Sigmoid colon (tissue), 7 donors: ENCODE results near the gene TRIM13. TPM values are rescaled to one million over a fixed set of nuclear protein-coding genes. Genes with fewer than 3 reads are reported as not detected.

Source experiments
- DNase-seq: peaks from one replicate; pipeline ENCODE4 v3.0.0-alpha.2; 2019
- H3K27ac ChIP-seq, 4 donors: fragments of 200-600 bp; sonication (generic); one replicate each; pipeline ENCODE4 v1.5.1; 2016 to 2019; ENCODE audit warnings: mild to moderate bottlenecking in 1 of 4
- H3K27me3 ChIP-seq, 3 donors: fragments of 200-600 bp; sonication (generic); one replicate each; pipeline ENCODE4 v1.5.1; 2019; ENCODE audit warnings: mild to moderate bottlenecking in 1 of 3
- H3K36me3 ChIP-seq, 4 donors: fragments of 200-600 bp; sonication (generic); one replicate each; pipeline ENCODE4 v1.5.1; 2016 to 2019
- H3K4me1 ChIP-seq, 4 donors: fragments of 200-600 bp; sonication (generic); one replicate each; pipeline ENCODE4 v1.5.1; 2017 to 2019
- H3K4me3 ChIP-seq, 4 donors: fragments of 200-600 bp; sonication (generic); one replicate each; pipeline ENCODE4 v1.5.1; 2017 to 2019; ENCODE audit warnings: mild to moderate bottlenecking in 2 of 4, moderate library complexity in 1 of 4
- H3K9me3 ChIP-seq, 4 donors: fragments of 200-600 bp in 3 of 4; sonication (generic) in 3 of 4; one replicate each; pipeline versions ENCODE4 v1.5.1 to v1.6.1; 2013 to 2019
- EP300 ChIP-seq, 4 donors: sonication (generic); formaldehyde crosslinking; IDR thresholded peaks; one replicate each; pipeline ENCODE4 v1.6.1; 2017; ENCODE audit warnings: antibody characterized with exemption in 4 of 4
- POLR2A ChIP-seq, 2 donors: fragments of 450-650 bp; IDR thresholded peaks; one replicate each; pipeline ENCODE4 v1.6.1; 2016; ENCODE audit warnings: antibody characterized with exemption in 2 of 2, mild to moderate bottlenecking in 2 of 2, moderate library complexity in 2 of 2
- POLR2AphosphoS5 ChIP-seq, 4 donors: sonication (generic); formaldehyde crosslinking; IDR thresholded peaks; one replicate each; pipeline ENCODE4 v1.6.1; 2017; ENCODE audit warnings: antibody characterized with exemption in 4 of 4
- WGBS, 2 donors: extraction: QIAGEN DNeasy Blood & Tissue Kit; methylation state at CpG; one replicate each; pipeline ENCODE4 v1.1.7; 2013; 5-methylcytosine and 5-hydroxymethylcytosine counted together
- intact Hi-C: fragments of 100-400 bp; cut with DNase I; formaldehyde crosslinking; loops from one replicate; pipeline ENCODE4 v1.15.1; 2023
- polyA plus RNA-seq, 3 donors: library from polyadenylated mRNA; stranded (reverse); fragments of 200-250 nt; gene quantifications; one replicate each; pipeline ENCODE4 v1.2.3, GENCODE V29; 2013
- total RNA-seq, 4 donors: library from RNA; depleted of rRNA; stranded (reverse); fragments of >200 nt; gene quantifications; one replicate each; pipeline ENCODE4 v1.1.0, GENCODE V29; 2016
- TF ChIP-seq, protein P1 (sequence below), 4 experiments: fragments of 450-650 bp in 3 of 4; fragments of 200-600 bp in 1 of 4; IDR thresholded peaks; one replicate each; pipeline ENCODE4 v1.5.1; 2016 to 2019; ENCODE audit warnings: antibody characterized with exemption in 4 of 4, mild to moderate bottlenecking in 3 of 4, moderate library complexity in 2 of 4
- donor health status: healthy with polysubstance abuse.
- donor health status: Bipolar disorder and iron deficiency.
- donor health status: healthy.

TRIM13 gene
- total and polyA plus RNA-seq, 7 donors = 9.0 to 25.0 (median 17.5) TPM

DNA sequence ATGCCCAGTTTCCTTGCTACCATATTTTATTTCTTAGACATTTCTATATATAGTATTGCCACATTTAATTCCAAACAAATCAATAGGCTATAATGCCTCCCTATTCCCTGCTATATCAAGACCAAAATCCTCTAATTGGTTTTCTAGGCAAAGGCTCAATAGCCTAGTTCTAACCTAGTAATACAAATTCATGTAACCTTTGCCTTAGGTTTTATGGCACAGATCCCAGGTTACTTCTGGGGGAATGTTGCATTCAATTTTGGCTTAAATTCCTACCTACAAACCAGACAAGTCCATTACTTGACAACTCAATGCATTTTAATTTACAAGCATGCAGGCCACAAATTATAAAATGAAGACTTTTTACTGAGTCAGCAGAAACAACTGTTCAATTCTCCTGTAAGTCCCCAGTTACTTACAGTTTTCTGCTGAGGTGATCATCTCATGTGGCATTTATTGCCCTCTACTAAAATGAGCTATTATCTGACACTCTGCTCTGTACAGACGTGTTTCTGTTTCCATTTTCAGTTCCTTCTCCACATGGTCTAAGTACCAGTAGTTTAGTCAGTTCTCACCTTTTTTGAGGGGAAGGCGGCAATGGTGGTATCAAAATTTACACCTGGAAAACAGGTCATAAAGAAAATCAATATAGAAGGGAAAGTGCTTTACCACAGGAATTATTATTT is 30.1 kb downstream of the TRIM13 start:
- Histone ChIP-seq H3K27me3 (no peaks in the 10 kb centered on the region), H3K4me3 (no peak overlapping the region), H3K27ac (no peak overlapping the region), H3K4me1 (peaks cover 0 to 8% (median 0%) of the 10 kb centered on the region in 4 donors), H3K9me3 (no peaks in the 10 kb centered on the region), H3K36me3 (no peaks in the 10 kb centered on the region)
- WGBS, 2 donors = 55 to 58% methylated on average over 2 of the region's 2 CpGs
- TF ChIP-seq POLR2A (IDR thresholded peaks at IDR 0.05) (no peak), EP300 (IDR thresholded peaks at IDR 0.05) (no peak), POLR2AphosphoS5 (IDR thresholded peaks at IDR 0.05) (no peak)
- TF ChIP-seq, protein P1, sequence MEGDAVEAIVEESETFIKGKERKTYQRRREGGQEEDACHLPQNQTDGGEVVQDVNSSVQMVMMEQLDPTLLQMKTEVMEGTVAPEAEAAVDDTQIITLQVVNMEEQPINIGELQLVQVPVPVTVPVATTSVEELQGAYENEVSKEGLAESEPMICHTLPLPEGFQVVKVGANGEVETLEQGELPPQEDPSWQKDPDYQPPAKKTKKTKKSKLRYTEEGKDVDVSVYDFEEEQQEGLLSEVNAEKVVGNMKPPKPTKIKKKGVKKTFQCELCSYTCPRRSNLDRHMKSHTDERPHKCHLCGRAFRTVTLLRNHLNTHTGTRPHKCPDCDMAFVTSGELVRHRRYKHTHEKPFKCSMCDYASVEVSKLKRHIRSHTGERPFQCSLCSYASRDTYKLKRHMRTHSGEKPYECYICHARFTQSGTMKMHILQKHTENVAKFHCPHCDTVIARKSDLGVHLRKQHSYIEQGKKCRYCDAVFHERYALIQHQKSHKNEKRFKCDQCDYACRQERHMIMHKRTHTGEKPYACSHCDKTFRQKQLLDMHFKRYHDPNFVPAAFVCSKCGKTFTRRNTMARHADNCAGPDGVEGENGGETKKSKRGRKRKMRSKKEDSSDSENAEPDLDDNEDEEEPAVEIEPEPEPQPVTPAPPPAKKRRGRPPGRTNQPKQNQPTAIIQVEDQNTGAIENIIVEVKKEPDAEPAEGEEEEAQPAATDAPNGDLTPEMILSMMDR (IDR thresholded peaks at IDR 0.05) = no peak
- intact Hi-C loops = no loop called here
- no peak for DNase-seq

DNA sequence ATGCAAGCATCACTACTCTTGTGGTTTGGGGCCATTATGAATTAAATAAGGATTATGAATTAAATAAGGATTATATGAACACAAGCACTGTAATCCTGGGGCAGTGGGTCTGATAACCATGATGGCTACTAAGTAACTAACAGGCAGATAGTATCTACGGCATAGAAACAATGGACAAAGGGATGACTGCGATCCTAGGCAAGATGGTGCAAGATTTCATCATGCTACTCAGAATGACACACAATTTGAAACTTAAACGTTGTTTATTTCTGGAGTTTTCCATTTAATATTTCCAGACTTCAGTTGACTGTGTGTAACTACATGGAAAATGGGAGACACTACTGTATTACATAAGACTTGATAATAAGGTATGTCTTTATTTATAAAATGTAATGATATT is 33.5 kb downstream of the TRIM13 start:
- no peak for DNase-seq
- WGBS, 2 donors = 91 to 98% methylated on average over 3 of the region's 3 CpGs
- no peaks in the 10 kb centered on the region for H3K27me3 ChIP-seq
- H3K4me3 ChIP-seq = no peak overlapping the region
- no peak overlapping the region for H3K27ac ChIP-seq
- H3K36me3 ChIP-seq = no peaks in the 10 kb centered on the region
- H3K4me1 ChIP-seq = peaks cover 0 to 8% (median 0%) of the 10 kb centered on the region in 4 donors
- intact Hi-C loops = no loop called here
- TF ChIP-seq, protein P1 (IDR thresholded peaks at IDR 0.05) = no peak
- TF ChIP-seq POLR2A (IDR thresholded peaks at IDR 0.05) (no peak), POLR2AphosphoS5 (IDR thresholded peaks at IDR 0.05) (no peak), EP300 (IDR thresholded peaks at IDR 0.05) (no peak)
- no peaks in the 10 kb centered on the region for H3K9me3 ChIP-seq

DNA sequence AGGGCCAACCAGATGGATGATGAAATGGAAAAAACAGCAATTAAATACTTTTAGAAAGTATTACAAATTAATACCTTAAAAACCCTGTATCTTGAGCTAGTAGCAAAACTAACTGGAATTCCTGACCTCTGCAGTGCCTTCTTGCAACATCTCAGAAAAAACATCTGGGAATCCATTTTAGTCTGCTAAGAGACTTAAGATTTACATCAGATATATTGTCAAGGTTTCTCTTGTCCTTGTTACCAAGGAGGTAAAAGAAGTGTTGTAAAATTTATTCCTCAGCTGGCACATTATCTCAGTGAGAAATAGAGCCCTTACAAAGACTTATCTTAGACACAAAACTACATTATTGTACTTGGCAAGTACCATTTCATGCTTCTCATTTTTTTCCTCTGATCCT is 36.9 kb downstream of the TRIM13 start:
- Histone ChIP-seq H3K4me1 (no peaks in the 10 kb centered on the region), H3K4me3 (no peak overlapping the region), H3K27me3 (no peaks in the 10 kb centered on the region), H3K27ac (no peak overlapping the region), H3K36me3 (no peaks in the 10 kb centered on the region), H3K9me3 (no peaks in the 10 kb centered on the region)
- no peak for DNase-seq
- TF ChIP-seq, protein P1 (IDR thresholded peaks at IDR 0.05) = no peak
- TF ChIP-seq POLR2AphosphoS5 (IDR thresholded peaks at IDR 0.05) (no peak), POLR2A (IDR thresholded peaks at IDR 0.05) (no peak), EP300 (IDR thresholded peaks at IDR 0.05) (no peak)
- intact Hi-C loops = no loop called here

DNA sequence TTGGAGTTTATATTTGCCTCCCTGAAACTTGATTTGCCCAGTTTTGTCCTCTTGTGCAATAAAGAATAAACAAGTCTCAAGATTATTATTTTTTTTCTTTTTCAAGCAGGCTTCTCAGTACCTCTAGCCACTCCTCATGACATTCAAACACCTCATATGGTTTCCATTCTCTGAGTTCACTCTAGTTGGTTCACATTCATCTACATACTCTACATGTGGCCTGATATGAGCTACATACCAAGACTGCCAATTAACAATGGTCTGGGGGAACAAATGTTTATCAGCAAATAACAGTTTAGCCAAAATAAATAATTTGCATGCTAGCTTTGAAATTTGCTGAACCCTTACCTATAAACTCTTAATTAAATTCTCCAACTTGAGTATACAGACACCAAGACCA is 40.9 kb downstream of the TRIM13 start:
- DNase-seq = no peak
- no peaks in the 10 kb centered on the region for H3K27me3 ChIP-seq
- H3K27ac ChIP-seq = no peak overlapping the region
- no peaks in the 10 kb centered on the region for H3K4me1 ChIP-seq
- H3K9me3 ChIP-seq = no peaks in the 10 kb centered on the region
- peaks cover 0 to 3% (median 0%) of the 10 kb centered on the region in 4 donors for H3K36me3 ChIP-seq
- TF ChIP-seq POLR2A (IDR thresholded peaks at IDR 0.05) (no peak), EP300 (IDR thresholded peaks at IDR 0.05) (no peak), POLR2AphosphoS5 (IDR thresholded peaks at IDR 0.05) (no peak)
- TF ChIP-seq, protein P1 (IDR thresholded peaks at IDR 0.05) = no peak
- H3K4me3 ChIP-seq = no peak overlapping the region
- intact Hi-C loops = no loop called here

DNA sequence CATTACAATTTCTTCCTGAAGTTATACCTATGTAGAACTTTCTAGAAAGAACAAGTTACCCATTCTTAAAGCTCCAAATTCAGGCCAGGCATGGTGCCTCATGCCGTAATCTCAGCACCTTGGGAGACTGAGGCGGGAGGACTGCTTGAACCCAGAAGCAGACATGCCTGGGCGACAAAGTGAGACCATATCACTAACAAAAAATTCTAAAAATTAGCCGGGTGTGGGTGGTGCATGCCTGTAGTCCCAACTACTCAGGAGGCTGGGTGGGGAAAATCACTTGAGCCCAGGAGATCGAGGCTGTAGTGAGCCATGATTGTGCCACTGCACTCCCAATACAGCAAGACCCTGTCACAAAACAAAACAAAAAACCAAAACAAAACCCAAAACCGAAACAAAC is 41.4 kb downstream of the TRIM13 start:
- 98 to 100% methylated on average over 6 of the region's 6 CpGs for WGBS, 2 donors
- no peak for DNase-seq
- intact Hi-C loops = no loop called here

More for the DNA sequence above, 41.4 kb downstream of the TRIM13 start:
- Histone ChIP-seq H3K4me3 (no peak overlapping the region), H3K27me3 (no peaks in the 10 kb centered on the region), H3K9me3 (no peaks in the 10 kb centered on the region), H3K36me3 (peaks cover 0 to 3% (median 0%) of the 10 kb centered on the region in 4 donors), H3K4me1 (no peaks in the 10 kb centered on the region), H3K27ac (no peak overlapping the region)
- TF ChIP-seq EP300 (IDR thresholded peaks at IDR 0.05) (no peak), POLR2A (IDR thresholded peaks at IDR 0.05) (no peak), POLR2AphosphoS5 (IDR thresholded peaks at IDR 0.05) (no peak)
- TF ChIP-seq, protein P1 (IDR thresholded peaks at IDR 0.05) = no peak
